ENCODE measurements around the gene STEAP1.
"Not testable (repeated sequence)": the region's sequence is repeated elsewhere in the genome, so short reads cannot be mapped to it uniquely, and the experiment has no call there.

The STEAP1 gene

DNA sequence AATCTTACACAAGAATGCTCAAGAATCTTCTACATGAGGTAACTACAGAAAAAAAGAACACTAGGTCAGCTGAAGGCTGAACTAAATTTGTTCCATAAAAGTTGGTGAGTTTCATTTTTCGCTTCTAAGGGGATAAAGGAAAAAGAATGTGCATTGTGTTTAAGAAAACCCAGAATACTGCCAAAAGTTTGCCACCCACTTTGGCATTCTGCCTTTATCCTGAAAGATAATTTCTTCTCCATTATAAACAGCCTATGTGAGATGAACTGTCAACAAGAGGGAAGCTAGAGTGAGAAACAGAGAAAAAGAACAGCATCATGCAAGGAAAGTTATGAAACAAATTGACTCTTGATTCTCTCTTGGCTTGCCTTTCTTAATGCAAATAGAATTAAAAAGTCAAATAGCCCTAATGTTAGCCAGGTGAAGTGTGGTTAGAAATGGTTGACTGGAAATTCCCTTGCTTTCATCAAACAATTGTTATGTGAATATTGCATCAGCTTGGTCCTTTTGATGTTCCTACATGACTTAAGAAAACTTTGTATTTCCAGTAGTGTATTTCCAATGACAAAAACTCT, 25.8 kb downstream of the STEAP1 start:
- peaks cover 11% of the 10 kb centered on the region for H3K9me3 Mint-ChIP-seq
- no peaks in the 10 kb centered on the region for H3K4me1 Mint-ChIP-seq
- H3K27ac Mint-ChIP-seq, result no peak overlapping the region
- no peak for TF ChIP-seq CTCF (IDR thresholded peaks at IDR 0.05)
- no peaks in the 10 kb centered on the region for H3K36me3 Mint-ChIP-seq (ENCODE audit: low read depth)
- DNase-seq, result no peak
- peaks cover 6% of the 10 kb centered on the region for H3K27me3 Mint-ChIP-seq (ENCODE audit: low read depth, poor library complexity)
- no peak overlapping the region for H3K4me3 Mint-ChIP-seq

- H3K27me3 Mint-ChIP-seq (ENCODE audit: low read depth, poor library complexity), result peaks cover 5% of the 10 kb centered on the region
- TF ChIP-seq CTCF (IDR thresholded peaks at IDR 0.05), result no peak
- no peaks in the 10 kb centered on the region for H3K36me3 Mint-ChIP-seq (ENCODE audit: low read depth)
- H3K4me1 Mint-ChIP-seq, result no peaks in the 10 kb centered on the region
- no peak overlapping the region for H3K27ac Mint-ChIP-seq
- H3K4me3 Mint-ChIP-seq, result no peak overlapping the region
- no peak for DNase-seq
- H3K9me3 Mint-ChIP-seq, result peaks cover 11% of the 10 kb centered on the region
These were observed 26.4 kb downstream of the STEAP1 start for GRCh38 chr7:90180649-90181048.

DNA sequence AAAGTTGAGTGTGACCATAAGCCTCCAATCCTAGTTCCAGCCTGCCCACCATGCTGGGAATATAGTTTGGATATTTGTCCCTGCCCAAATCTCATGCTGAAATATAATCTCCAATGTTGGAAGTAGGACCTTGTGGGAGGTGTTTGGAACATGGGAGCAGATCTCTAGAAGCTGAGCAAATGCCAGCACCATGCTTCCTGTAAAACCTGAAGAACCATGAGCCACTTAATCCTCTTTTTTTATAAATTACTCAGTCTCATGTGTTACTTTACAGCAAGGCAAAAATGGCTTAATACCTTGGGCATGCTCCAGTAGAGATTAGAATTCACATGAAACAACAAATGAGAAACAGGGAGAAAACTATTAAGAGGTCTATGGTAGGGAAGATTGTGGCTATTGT, 27.2 kb downstream of the STEAP1 start:
- TF ChIP-seq CTCF (IDR thresholded peaks at IDR 0.05), result no peak
- Mint-ChIP-seq H3K4me1 (no peaks in the 10 kb centered on the region), H3K27ac (no peak overlapping the region), H3K27me3 (ENCODE audit: low read depth, poor library complexity) (peaks cover 3% of the 10 kb centered on the region), H3K9me3 (peaks cover 11% of the 10 kb centered on the region), H3K36me3 (ENCODE audit: low read depth) (no peaks in the 10 kb centered on the region), H3K4me3 (no peak overlapping the region)
- no peak for DNase-seq

- not testable (repeated sequence) for H3K27ac Mint-ChIP-seq; DNase-seq; H3K4me1 Mint-ChIP-seq; H3K4me3 Mint-ChIP-seq; H3K27me3 Mint-ChIP-seq (ENCODE audit: low read depth, poor library complexity); H3K36me3 Mint-ChIP-seq (ENCODE audit: low read depth)
- peaks cover 19% of the 10 kb centered on the region for H3K9me3 Mint-ChIP-seq
These were observed 32.0 kb downstream of the STEAP1 start for GRCh38 chr7:90186290-90186689.

GRCh38 chr7:90187507-90188050, 33.3 kb downstream of the STEAP1 start:
- no peak for DNase-seq
- Mint-ChIP-seq H3K27me3 (ENCODE audit: low read depth, poor library complexity) (peaks cover 3% of the 10 kb centered on the region), H3K27ac (no peak overlapping the region), H3K9me3 (peaks cover 26% of the 10 kb centered on the region), H3K4me1 (no peaks in the 10 kb centered on the region), H3K36me3 (ENCODE audit: low read depth) (no peaks in the 10 kb centered on the region), H3K4me3 (no peak overlapping the region)
- TF ChIP-seq CTCF (IDR thresholded peaks at IDR 0.05), result no peak

GRCh38 chr7:90188281-90188680, 34.0 kb downstream of the STEAP1 start:
- no peaks in the 10 kb centered on the region for H3K4me1 Mint-ChIP-seq
- no peaks in the 10 kb centered on the region for H3K36me3 Mint-ChIP-seq (ENCODE audit: low read depth)
- no peak for DNase-seq
- TF ChIP-seq CTCF (IDR thresholded peaks at IDR 0.05), result no peak
- H3K9me3 Mint-ChIP-seq, result peaks cover 32% of the 10 kb centered on the region
- no peak overlapping the region for H3K27ac Mint-ChIP-seq
- no peak overlapping the region for H3K4me3 Mint-ChIP-seq
- H3K27me3 Mint-ChIP-seq (ENCODE audit: low read depth, poor library complexity), result no peaks in the 10 kb centered on the region
